OCI-LY3 (cell line): ENCODE results near the gene VTCN1.

Experiments used
- H2AFZ ChIP-seq: fragments of 200-600, 300-600 bp; shearing (Covaris generic); 2 replicates; pipeline ENCODE4 v1.6.0; 2014; ENCODE audit warnings: antibody characterized with exemption, low read depth, low read length
- H3K27ac ChIP-seq: fragments of 200-600, 300-600 bp; sonication (generic); 2 replicates; pipeline ENCODE4 v1.5.1; 2014; ENCODE audit warnings: mild to moderate bottlenecking, low read length, moderate library complexity, mixed read lengths
- H3K27me3 ChIP-seq: fragments of 200-600, 300-600 bp; sonication (generic); 2 replicates; pipeline ENCODE4 v1.6.1; 2014; ENCODE audit warnings: low read depth, low read length, mixed read lengths
- H3K36me3 ChIP-seq: fragments of 200-600, 300-600 bp; sonication (generic); replicated peaks from 2 replicates; pipeline ENCODE3; 2014; ENCODE audit warnings: low read depth, low read length, mixed read lengths
- H3K4me1 ChIP-seq: fragments of 300-600, 200-600 bp; sonication (generic); 2 replicates; pipeline ENCODE4 v1.6.1; 2014; ENCODE audit warnings: low read length, mixed read lengths
- H3K4me2 ChIP-seq: fragments of 200-600, 300-600 bp; sonication (generic); 2 replicates; pipeline ENCODE4 v1.6.1; 2014; ENCODE audit warnings: low read length, mixed read lengths
- H3K4me3 ChIP-seq: fragments of 300-600, 200-600 bp; sonication (generic); 2 replicates; pipeline ENCODE4 v1.5.1; 2014; ENCODE audit warnings: antibody characterized with exemption, mild to moderate bottlenecking, low read length, moderate library complexity
- H3K79me2 ChIP-seq: fragments of 300-600, 200-600 bp; shearing (Covaris generic); 2 replicates; pipeline ENCODE4 v1.6.1; 2014; ENCODE audit warnings: mild to moderate bottlenecking, low read length, mixed read lengths
- H3K9ac ChIP-seq: fragments of 300-600, 200-600 bp; shearing (Covaris generic); 2 replicates; pipeline ENCODE4 v1.6.0; 2014; ENCODE audit warnings: mild to moderate bottlenecking, low read length, moderate library complexity
- H3K9me3 ChIP-seq: fragments of 200-600, 300-600 bp; shearing (Covaris generic); 2 replicates; pipeline ENCODE4 v1.6.1; 2014; ENCODE audit warnings: low read length, mixed read lengths; ENCODE audit not compliant: insufficient read depth
- H4K20me1 ChIP-seq: fragments of 200-600, 300-600 bp; sonication (generic); 2 replicates; pipeline ENCODE4 v1.6.1; 2016; ENCODE audit warnings: low read length, mixed read lengths; ENCODE audit not compliant: insufficient read depth
- CTCF ChIP-seq: fragments of 200-600, 300-600 bp; sonication (generic); IDR thresholded peaks from 2 replicates; pipeline ENCODE4 v1.5.1; 2014; ENCODE audit warnings: antibody characterized with exemption, low read length, low read depth
- EZH2phosphoT487 ChIP-seq: fragments of 200-600 bp; shearing (Covaris generic); IDR thresholded peaks from 2 replicates; pipeline ENCODE4 v1.6.1; 2018; ENCODE audit warnings: antibody characterized with exemption, mixed run types, low read depth

Gene VTCN1

GRCh38 chr1:117181630-117182041 is 29.1 kb downstream of the VTCN1 start:
- Histone ChIP-seq H3K9me3 (no peaks in the 10 kb centered on the region), H4K20me1 (no peaks in the 10 kb centered on the region), H3K36me3 (no peaks in the 10 kb centered on the region), H3K27ac (no peak overlapping the region), H3K9ac (no peak overlapping the region), H3K79me2 (no peaks in the 10 kb centered on the region), H3K4me2 (no peak overlapping the region), H3K4me1 (no peaks in the 10 kb centered on the region), H3K4me3 (no peak overlapping the region), H2AFZ (no peak overlapping the region), H3K27me3 (no peaks in the 10 kb centered on the region)
- TF ChIP-seq CTCF (no peak), EZH2phosphoT487 (no peak)

GRCh38 chr1:117180147-117180967 is 30.4 kb downstream of the VTCN1 start:
- Histone ChIP-seq H3K36me3 (no peaks in the 10 kb centered on the region), H3K27me3 (no peaks in the 10 kb centered on the region), H3K4me2 (no peak overlapping the region), H3K9me3 (no peaks in the 10 kb centered on the region), H2AFZ (no peak overlapping the region), H3K4me1 (no peaks in the 10 kb centered on the region), H4K20me1 (no peaks in the 10 kb centered on the region), H3K9ac (no peak overlapping the region), H3K79me2 (no peaks in the 10 kb centered on the region), H3K4me3 (no peak overlapping the region), H3K27ac (no peak overlapping the region)
- TF ChIP-seq EZH2phosphoT487 (no peak), CTCF (no peak)

GRCh38 chr1:117179471-117179870 is 31.3 kb downstream of the VTCN1 start:
- Histone ChIP-seq H3K4me3 (no peak overlapping the region), H3K9ac (no peak overlapping the region), H3K79me2 (no peaks in the 10 kb centered on the region), H3K27ac (no peak overlapping the region), H3K27me3 (no peaks in the 10 kb centered on the region), H3K4me2 (no peak overlapping the region), H4K20me1 (no peaks in the 10 kb centered on the region), H3K36me3 (no peaks in the 10 kb centered on the region), H3K4me1 (no peaks in the 10 kb centered on the region), H2AFZ (no peak overlapping the region), H3K9me3 (no peaks in the 10 kb centered on the region)
- TF ChIP-seq CTCF, result no peak
- no peak for TF ChIP-seq EZH2phosphoT487

- H3K79me2 ChIP-seq, result no peaks in the 10 kb centered on the region
- H3K27me3 ChIP-seq, result no peaks in the 10 kb centered on the region
- no peak overlapping the region for H2AFZ ChIP-seq
- H3K9me3 ChIP-seq, result no peaks in the 10 kb centered on the region
- no peaks in the 10 kb centered on the region for H4K20me1 ChIP-seq
- TF ChIP-seq CTCF (no peak), EZH2phosphoT487 (no peak)
- H3K27ac ChIP-seq, result no peak overlapping the region
- no peak overlapping the region for H3K9ac ChIP-seq
- no peak overlapping the region for H3K4me2 ChIP-seq
- no peaks in the 10 kb centered on the region for H3K4me1 ChIP-seq
- H3K36me3 ChIP-seq, result no peaks in the 10 kb centered on the region
- H3K4me3 ChIP-seq, result no peak overlapping the region
Observed at GRCh38 chr1:117178756-117179155, 32.0 kb downstream of the VTCN1 start.
